Pancreas (tissue), 10 donors: Measurements from ENCODE around the gene AATK. TPM values are rescaled to one million over a fixed set of nuclear protein-coding genes. Genes with fewer than 3 reads are reported as not detected.
A peak's percentile ranks its signal among the peaks of the same experiment; 100 is the strongest.

ENCODE experiments used
- ATAC-seq, 4 donors: fragments of 200-7000 bp; cut with Tn5 transposase; one replicate each; pipeline versions ENCODE4 v1.8.0 to v1.9.1; 2020; ENCODE audit warnings: mild to moderate bottlenecking in 4 of 4, moderate library complexity in 4 of 4
- DNase-seq, 6 donors: peaks; one replicate each; pipeline ENCODE4 v3.0.0-alpha.2; 2020
- FAIRE-seq: peaks from 2 replicates; lab custom pipeline; 2012; peaks lifted over from hg19 to GRCh38; lab: Jason Lieb, UNC
- H3K27ac ChIP-seq, 4 donors: fragments of 200-600 bp; sonication (generic); 1 replicate in 3 of 4; 2 replicates in 1 of 4; pipeline versions ENCODE4 v1.5.0 to v1.8.0; 2020
- H3K27me3 ChIP-seq, 4 donors: fragments of 200-600 bp; one replicate each; pipeline ENCODE4 v1.8.0; 2021
- H3K36me3 ChIP-seq, 3 donors: fragments of 200-600 bp; sonication (generic) in 1 of 3; one replicate each; pipeline versions ENCODE4 v1.5.0 to v1.8.0; 2020 to 2021
- H3K4me1 ChIP-seq, 3 donors: fragments of 200-600 bp; one replicate each; pipeline ENCODE4 v1.8.0; 2021
- H3K4me3 ChIP-seq, 4 donors: fragments of 200-600 bp; sonication (generic) in 2 of 4; one replicate each; pipeline versions ENCODE4 v1.5.0 to v1.8.0; 2020 to 2021
- H3K9me3 ChIP-seq, 4 donors: fragments of 200-600 bp; one replicate each; pipeline ENCODE4 v1.8.0; 2021
- WGBS, 2 donors: extraction: QIAGEN DNeasy Blood & Tissue Kit; methylation state at CpG; one replicate each; pipeline ENCODE4 v1.1.7; 2013; 5-methylcytosine and 5-hydroxymethylcytosine counted together
- intact Hi-C, 3 donors: fragments of 100-400 bp; cut with DNase I; formaldehyde crosslinking; loops; one replicate each; pipeline versions ENCODE4 v1.11.1 to v1.14.2; 2022
- polyA plus RNA-seq, 2 donors: library from polyadenylated mRNA; stranded (reverse); fragments of 200-250 nt; gene quantifications; one replicate each; pipeline ENCODE4 v1.2.3, GENCODE V29; 2013
- total RNA-seq, 6 donors: library from RNA; stranded (reverse); fragmentation: NEBNext Ultra II Directional in 4 of 6; extraction: Animal tissue kit (Norgen Biotek cat#: 25700) in 4 of 6; gene quantifications; one replicate each; pipeline versions ENCODE4 v1.2.1 to v1.2.4, GENCODE V29; 2021 to 2023
- TF ChIP-seq, protein P1 (sequence below), 4 donors: fragments of 200-600 bp; sonication (generic) in 3 of 4; IDR thresholded peaks; one replicate each; pipeline versions ENCODE4 v1.5.0 to v1.8.0; 2021; ENCODE audit warnings: antibody characterized with exemption in 4 of 4
- donor health status: healthy with polysubstance abuse.
- donor health status: DM: no; HTN: no; CAD: no; lungs with moderate emphysema.
- donor health status: DM: no; HTN: no; CAD: no.
- donor health status: control.
- donor health status: control.
- donor health status: Bipolar disorder and iron deficiency.
- donor health status: DM: yes; HTN: yes; CAD: no.
- donor health status: DM: no; HTN: no; CAD: no.
- donor health status: DM: no; HTN: no; CAD: no.
- donor health status: DM: yes; HTN: yes; CAD: no.

AATK gene
- total and polyA plus RNA-seq, 8 donors = 24.3 to 49.6 (median 30.1) TPM

DNA sequence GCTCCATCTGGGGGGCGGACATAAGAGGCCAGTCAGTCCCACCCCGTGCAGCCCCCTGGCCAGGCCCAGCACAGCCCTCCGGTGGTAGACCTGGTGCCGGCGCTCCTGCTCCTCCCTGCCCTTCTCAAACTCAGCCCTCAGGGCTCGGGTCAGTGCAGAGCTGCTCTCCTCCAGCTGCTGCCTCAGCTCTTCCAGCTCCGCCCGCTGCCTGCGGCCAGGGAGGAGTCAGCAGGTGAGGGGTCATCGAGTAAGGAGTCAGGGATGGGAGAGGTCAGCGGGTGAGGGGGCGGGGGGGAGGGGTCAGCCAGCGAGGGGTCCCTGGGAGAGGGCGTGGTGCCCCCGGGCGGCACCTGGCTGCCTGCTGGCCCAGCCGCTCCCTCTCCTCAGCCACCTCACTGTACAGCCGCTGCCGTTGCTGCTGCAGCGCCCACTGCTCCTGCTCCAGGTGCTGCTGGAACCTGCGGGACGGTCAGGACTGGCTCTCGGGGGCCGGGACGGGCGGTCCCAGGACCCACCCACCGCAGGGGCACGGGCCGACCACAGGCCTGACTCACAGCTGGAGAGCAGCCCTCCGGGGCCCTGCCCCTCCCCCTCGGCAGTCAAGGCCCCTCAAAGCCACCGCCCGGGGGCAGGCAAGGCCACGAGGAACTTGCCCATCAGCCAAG lies 26.5 kb upstream of the AATK start:
- FAIRE-seq = no peak
- Histone ChIP-seq H3K9me3 (no peaks in the 10 kb centered on the region), H3K4me1 (no peaks in the 10 kb centered on the region), H3K36me3 (no peaks in the 10 kb centered on the region), H3K4me3 (no peak overlapping the region), H3K27ac (no peak overlapping the region), H3K27me3 (no peaks in the 10 kb centered on the region)
- 89 to 93% methylated on average over 20 to 34 of the region's 34 CpGs for WGBS, 2 donors
- peak in 2 of 6 donors; percentile 32 to 76 for DNase-seq
- intact Hi-C loops = loop anchor here in 1 of 3 donors (5.0 kb wide), 1 partner anchor 50 kb away; no protein-coding TSS in a partner anchor
- TF ChIP-seq, protein P1, sequence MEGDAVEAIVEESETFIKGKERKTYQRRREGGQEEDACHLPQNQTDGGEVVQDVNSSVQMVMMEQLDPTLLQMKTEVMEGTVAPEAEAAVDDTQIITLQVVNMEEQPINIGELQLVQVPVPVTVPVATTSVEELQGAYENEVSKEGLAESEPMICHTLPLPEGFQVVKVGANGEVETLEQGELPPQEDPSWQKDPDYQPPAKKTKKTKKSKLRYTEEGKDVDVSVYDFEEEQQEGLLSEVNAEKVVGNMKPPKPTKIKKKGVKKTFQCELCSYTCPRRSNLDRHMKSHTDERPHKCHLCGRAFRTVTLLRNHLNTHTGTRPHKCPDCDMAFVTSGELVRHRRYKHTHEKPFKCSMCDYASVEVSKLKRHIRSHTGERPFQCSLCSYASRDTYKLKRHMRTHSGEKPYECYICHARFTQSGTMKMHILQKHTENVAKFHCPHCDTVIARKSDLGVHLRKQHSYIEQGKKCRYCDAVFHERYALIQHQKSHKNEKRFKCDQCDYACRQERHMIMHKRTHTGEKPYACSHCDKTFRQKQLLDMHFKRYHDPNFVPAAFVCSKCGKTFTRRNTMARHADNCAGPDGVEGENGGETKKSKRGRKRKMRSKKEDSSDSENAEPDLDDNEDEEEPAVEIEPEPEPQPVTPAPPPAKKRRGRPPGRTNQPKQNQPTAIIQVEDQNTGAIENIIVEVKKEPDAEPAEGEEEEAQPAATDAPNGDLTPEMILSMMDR (IDR thresholded peaks at IDR 0.05) = no peak
- ATAC-seq = no peak

DNA sequence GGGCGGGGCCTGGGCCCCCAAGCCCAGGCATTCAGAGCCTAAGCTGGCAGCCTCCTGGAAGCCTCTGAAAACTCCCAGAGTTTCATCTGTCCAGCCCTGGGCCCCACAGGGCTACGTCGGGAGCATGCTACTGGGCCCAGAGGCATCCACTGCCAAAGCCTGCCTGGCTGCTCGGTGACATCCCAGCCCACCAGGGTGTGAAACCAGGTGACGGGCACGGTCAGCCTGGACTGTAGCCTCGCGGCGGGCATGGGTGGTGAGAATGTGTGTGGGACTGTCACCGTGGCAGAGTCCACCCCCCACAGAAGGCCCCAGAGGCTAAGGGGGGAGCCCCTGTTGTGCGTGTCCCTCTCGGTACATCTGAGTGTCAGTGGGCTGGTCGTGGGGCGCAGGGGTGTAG lies 25.6 kb upstream of the AATK start:
- FAIRE-seq = no peak

DNA sequence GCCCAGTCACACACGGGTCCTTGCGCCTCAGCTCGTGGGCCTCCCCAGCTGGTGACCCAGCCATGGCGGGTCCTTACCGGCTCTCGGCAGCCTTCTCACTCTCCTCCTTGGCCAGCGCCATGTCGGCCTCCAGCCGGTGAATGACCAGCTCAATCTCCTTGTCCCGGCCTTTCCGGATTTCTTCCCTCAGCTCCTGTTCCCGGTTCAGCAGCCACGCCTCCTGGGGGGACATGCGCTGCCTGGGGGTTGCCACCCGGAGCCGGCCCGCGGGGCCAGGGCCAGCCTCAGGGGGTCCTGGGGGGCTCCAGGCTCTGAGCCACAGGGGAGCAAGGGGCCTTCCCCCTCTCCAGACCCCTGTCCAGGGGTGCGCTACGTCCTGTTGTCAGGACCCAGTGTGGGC lies 25.1 kb upstream of the AATK start:
- no peak overlapping the region for H3K27ac ChIP-seq
- intact Hi-C loops = loop anchor here in 1 of 3 donors (5.0 kb wide), 1 partner anchor 49 kb away; no protein-coding TSS in a partner anchor
- WGBS, 2 donors = 93 to 94% methylated on average over 20 of the region's 20 CpGs
- ATAC-seq (no peak), DNase-seq (peak in 2 of 6 donors; percentile 19 to 58), FAIRE-seq (no peak)
- H3K36me3 ChIP-seq = no peaks in the 10 kb centered on the region
- no peaks in the 10 kb centered on the region for H3K4me1 ChIP-seq
- TF ChIP-seq, protein P1 (IDR thresholded peaks at IDR 0.05) = no peak
- no peaks in the 10 kb centered on the region for H3K27me3 ChIP-seq
- no peaks in the 10 kb centered on the region for H3K9me3 ChIP-seq
- H3K4me3 ChIP-seq = no peak overlapping the region

More for the DNA sequence above, 25.6 kb upstream of the AATK start:
- no peaks in the 10 kb centered on the region for H3K9me3 ChIP-seq
- 94 to 95% methylated on average over 14 of the region's 14 CpGs for WGBS, 2 donors
- no peaks in the 10 kb centered on the region for H3K36me3 ChIP-seq
- no peaks in the 10 kb centered on the region for H3K4me1 ChIP-seq
- intact Hi-C loops = loop anchor here in 1 of 3 donors (5.0 kb wide), 1 partner anchor 49 kb away; no protein-coding TSS in a partner anchor
- H3K27ac ChIP-seq = no peak overlapping the region
- DNase-seq (peak in 2 of 6 donors; percentile 7 to 67), ATAC-seq (no peak)
- TF ChIP-seq, protein P1 (IDR thresholded peaks at IDR 0.05) = no peak
- no peaks in the 10 kb centered on the region for H3K27me3 ChIP-seq
- no peak overlapping the region for H3K4me3 ChIP-seq

DNA sequence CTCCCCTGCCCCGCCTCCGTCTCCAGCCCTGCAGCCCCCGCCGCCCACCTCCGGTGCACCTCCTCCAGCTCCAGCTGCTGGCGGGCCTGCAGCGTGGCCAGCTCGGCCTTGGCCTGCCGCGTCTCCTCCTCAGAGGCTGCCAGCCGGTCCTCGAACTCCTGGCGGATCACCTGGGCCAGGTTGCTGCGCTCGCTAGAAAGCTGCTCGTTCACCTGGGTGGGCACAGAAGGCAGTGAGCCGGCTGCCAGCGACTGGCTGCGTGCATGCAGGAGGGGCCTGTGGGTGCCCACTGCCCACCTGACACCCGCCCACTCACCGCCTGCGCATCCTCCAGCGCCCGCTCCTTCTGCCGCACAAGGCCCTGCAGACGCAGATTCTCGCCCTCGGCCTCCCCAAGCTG lies 24.6 kb upstream of the AATK start:
- FAIRE-seq = no peak
- H3K27me3 ChIP-seq = no peaks in the 10 kb centered on the region
- intact Hi-C loops = loop anchor here in 1 of 3 donors (5.0 kb wide), 1 partner anchor 48 kb away; no protein-coding TSS in a partner anchor
- H3K9me3 ChIP-seq = no peaks in the 10 kb centered on the region
- H3K36me3 ChIP-seq = no peaks in the 10 kb centered on the region
- WGBS, 2 donors = 94 to 95% methylated on average over 28 of the region's 28 CpGs
- ATAC-seq = no peak
- TF ChIP-seq, protein P1 (IDR thresholded peaks at IDR 0.05) = no peak
- DNase-seq = peak in 1 of 6 donors; percentile 20
- H3K4me1 ChIP-seq = no peaks in the 10 kb centered on the region
- H3K4me3 ChIP-seq = no peak overlapping the region
- no peak overlapping the region for H3K27ac ChIP-seq
